Activated T-helper 17 cell treated with anti-CD3 and anti-CD28 coated beads, Interleukin-2, amount 50 U/mL, for 72 hours (primary cell): ENCODE measurements around the gene DCAF7. TPM values are rescaled to one million over a fixed set of nuclear protein-coding genes. Genes with fewer than 3 reads are reported as not detected.

Experiments used
- ATAC-seq: fragments of 150-1000 bp; cut with Tn5 transposase; replicated peaks from 2 replicates; pipeline ENCODE4 v1.10.0; 2021; ENCODE audit warnings: mild to moderate bottlenecking, moderate library complexity
- H3K27ac Mint-ChIP-seq: one replicate; pipeline ENCODE4 v1.8.0; 2022; ENCODE audit warnings: mixed read lengths
- H3K27me3 Mint-ChIP-seq: one replicate; pipeline ENCODE4 v1.8.0; 2022; ENCODE audit warnings: mixed read lengths
- H3K36me3 Mint-ChIP-seq: one replicate; pipeline ENCODE4 v1.8.0; 2022; ENCODE audit warnings: low read depth, mild to moderate bottlenecking, mixed read lengths
- H3K4me1 Mint-ChIP-seq: one replicate; pipeline ENCODE4 v1.8.0; 2022; ENCODE audit warnings: mixed read lengths
- H3K4me3 Mint-ChIP-seq: one replicate; pipeline ENCODE4 v1.8.0; 2022; ENCODE audit warnings: mild to moderate bottlenecking, mixed read lengths
- H3K9me3 Mint-ChIP-seq: one replicate; pipeline ENCODE4 v1.8.0; 2022; ENCODE audit warnings: mixed read lengths
- total RNA-seq, 2 donors: library from RNA; stranded (reverse); gene quantifications; one replicate each; pipeline ENCODE4 v1.2.3, GENCODE V29; 2022

Gene DCAF7
- total RNA-seq, 2 donors from 2014 or later: 108 to 115 TPM

GRCh38 chr17:63533433-63534077 is 16.7 kb upstream of the DCAF7 start:
- H3K4me3 Mint-ChIP-seq: no peak overlapping the region
- peaks cover 5% of the 10 kb centered on the region for H3K27me3 Mint-ChIP-seq
- H3K36me3 Mint-ChIP-seq: no peaks in the 10 kb centered on the region

GRCh38 chr17:63534078-63534570 is 16.2 kb upstream of the DCAF7 start:
- no peaks in the 10 kb centered on the region for H3K9me3 Mint-ChIP-seq
- H3K27me3 Mint-ChIP-seq: peaks cover 11% of the 10 kb centered on the region
- ATAC-seq: no peak
- H3K27ac Mint-ChIP-seq: no peak overlapping the region
- no peak overlapping the region for H3K4me3 Mint-ChIP-seq
- no peaks in the 10 kb centered on the region for H3K36me3 Mint-ChIP-seq
- no peaks in the 10 kb centered on the region for H3K4me1 Mint-ChIP-seq

More at GRCh38 chr17:63533433-63534077, 16.7 kb upstream of the DCAF7 start:
- Mint-ChIP-seq H3K27ac (no peak overlapping the region), H3K9me3 (no peaks in the 10 kb centered on the region), H3K4me1 (no peaks in the 10 kb centered on the region)
- no peak for ATAC-seq

GRCh38 chr17:63534816-63535455 is 15.3 kb upstream of the DCAF7 start:
- Mint-ChIP-seq H3K27ac (no peak overlapping the region), H3K4me3 (no peak overlapping the region), H3K9me3 (no peaks in the 10 kb centered on the region), H3K36me3 (no peaks in the 10 kb centered on the region), H3K4me1 (no peaks in the 10 kb centered on the region), H3K27me3 (peaks cover 19% of the 10 kb centered on the region)
- ATAC-seq: no peak

- Mint-ChIP-seq H3K4me1 (no peaks in the 10 kb centered on the region), H3K9me3 (no peaks in the 10 kb centered on the region), H3K4me3 (no peak overlapping the region), H3K27ac (no peak overlapping the region), H3K36me3 (no peaks in the 10 kb centered on the region), H3K27me3 (peaks cover 19% of the 10 kb centered on the region)
- ATAC-seq: no peak
Observed at GRCh38 chr17:63535640-63536039, 14.6 kb upstream of the DCAF7 start.

- Mint-ChIP-seq H3K27ac (no peak overlapping the region), H3K4me3 (no peak overlapping the region), H3K4me1 (no peaks in the 10 kb centered on the region), H3K27me3 (peaks cover 19% of the 10 kb centered on the region), H3K9me3 (no peaks in the 10 kb centered on the region), H3K36me3 (no peaks in the 10 kb centered on the region)
- no peak for ATAC-seq
Observed at GRCh38 chr17:63537001-63537400, 13.3 kb upstream of the DCAF7 start.

GRCh38 chr17:63537991-63538692 is 12.1 kb upstream of the DCAF7 start:
- Mint-ChIP-seq H3K9me3 (no peaks in the 10 kb centered on the region), H3K4me1 (no peaks in the 10 kb centered on the region), H3K27me3 (peaks cover 19% of the 10 kb centered on the region), H3K36me3 (no peaks in the 10 kb centered on the region), H3K27ac (no peak overlapping the region), H3K4me3 (peak overlapping the region; percentile 43)
- ATAC-seq: peak; percentile 24

- ATAC-seq: no peak
- Mint-ChIP-seq H3K4me1 (no peaks in the 10 kb centered on the region), H3K27ac (no peak overlapping the region), H3K4me3 (peak overlapping the region; percentile 43), H3K27me3 (peaks cover 19% of the 10 kb centered on the region), H3K9me3 (no peaks in the 10 kb centered on the region), H3K36me3 (no peaks in the 10 kb centered on the region)
Observed at GRCh38 chr17:63538693-63539595, 11.3 kb upstream of the DCAF7 start.

GRCh38 chr17:63540590-63540989 is 9.7 kb upstream of the DCAF7 start:
- Mint-ChIP-seq H3K4me3 (no peak overlapping the region), H3K27me3 (peaks cover 19% of the 10 kb centered on the region), H3K36me3 (no peaks in the 10 kb centered on the region), H3K4me1 (no peaks in the 10 kb centered on the region), H3K27ac (no peak overlapping the region), H3K9me3 (no peaks in the 10 kb centered on the region)
- no peak for ATAC-seq

- H3K27ac Mint-ChIP-seq: no peak overlapping the region
- no peaks in the 10 kb centered on the region for H3K9me3 Mint-ChIP-seq
- ATAC-seq: no peak
- H3K4me3 Mint-ChIP-seq: no peak overlapping the region
- H3K27me3 Mint-ChIP-seq: peaks cover 19% of the 10 kb centered on the region
- H3K36me3 Mint-ChIP-seq: no peaks in the 10 kb centered on the region
- no peaks in the 10 kb centered on the region for H3K4me1 Mint-ChIP-seq
Observed at GRCh38 chr17:63542218-63542545, 8.1 kb upstream of the DCAF7 start.

GRCh38 chr17:63542942-63543821 is 7.1 kb upstream of the DCAF7 start:
- Mint-ChIP-seq H3K4me1 (no peaks in the 10 kb centered on the region), H3K36me3 (no peaks in the 10 kb centered on the region), H3K4me3 (no peak overlapping the region), H3K9me3 (no peaks in the 10 kb centered on the region), H3K27ac (no peak overlapping the region), H3K27me3 (peaks cover 16% of the 10 kb centered on the region)
- no peak for ATAC-seq

GRCh38 chr17:63543822-63544420 is 6.4 kb upstream of the DCAF7 start:
- Mint-ChIP-seq H3K36me3 (no peaks in the 10 kb centered on the region), H3K4me3 (no peak overlapping the region), H3K27ac (no peak overlapping the region), H3K4me1 (no peaks in the 10 kb centered on the region), H3K9me3 (no peaks in the 10 kb centered on the region), H3K27me3 (peaks cover 10% of the 10 kb centered on the region)
- no peak for ATAC-seq

GRCh38 chr17:63544467-63545301 is 5.6 kb upstream of the DCAF7 start:
- H3K27me3 Mint-ChIP-seq: peaks cover 2% of the 10 kb centered on the region

More at GRCh38 chr17:63544467-63545301, 5.6 kb upstream of the DCAF7 start:
- H3K9me3 Mint-ChIP-seq: no peaks in the 10 kb centered on the region
- H3K4me1 Mint-ChIP-seq: no peaks in the 10 kb centered on the region
- no peak overlapping the region for H3K4me3 Mint-ChIP-seq
- H3K36me3 Mint-ChIP-seq: no peaks in the 10 kb centered on the region
- no peak overlapping the region for H3K27ac Mint-ChIP-seq
- ATAC-seq: no peak
